Mucosa of descending colon (tissue), 3 donors: Measurements from ENCODE around the gene KLK3. TPM values are rescaled to one million over a fixed set of nuclear protein-coding genes. Genes with fewer than 3 reads are reported as not detected.

Experiments used
- ATAC-seq: fragments of 200-7000 bp; cut with Tn5 transposase; one replicate; pipeline ENCODE4 v1.9.1; 2020; ENCODE audit warnings: mild to moderate bottlenecking, moderate library complexity
- DNase-seq, 3 donors: peaks; one replicate each; pipeline ENCODE4 v3.0.0-alpha.2; 2020
- H3K36me3 ChIP-seq: fragments of 200-600 bp; one replicate; pipeline ENCODE4 v1.8.0; 2021; ENCODE audit warnings: low read depth, mild to moderate bottlenecking
- H3K4me1 ChIP-seq: fragments of 200-600 bp; one replicate; pipeline ENCODE4 v1.8.0; 2021; ENCODE audit warnings: low read depth, mild to moderate bottlenecking
- H3K4me3 ChIP-seq: fragments of 200-600 bp; one replicate; pipeline ENCODE4 v1.8.0; 2021; ENCODE audit warnings: mild to moderate bottlenecking
- H3K9me3 ChIP-seq: fragments of 200-600 bp; one replicate; pipeline ENCODE4 v1.8.0; 2021; ENCODE audit warnings: mild to moderate bottlenecking
- intact Hi-C, 2 donors: fragments of 100-400 bp; cut with DNase I in 1 of 2; cut with micrococcal nuclease in 1 of 2; formaldehyde crosslinking; loops; one replicate each; pipeline versions ENCODE4 v1.11.0 to v1.11.1; 2022; cut with DNase I, micrococcal nuclease
- total RNA-seq, 3 donors: library from RNA; stranded (reverse); fragmentation: NEBNext Ultra II Directional in 2 of 3; extraction: Animal tissue kit (Norgen Biotek cat#: 25700) in 2 of 3; gene quantifications; one replicate each; pipeline versions ENCODE4 v1.2.1 to v1.2.4, GENCODE V29; 2021 to 2023
- TF ChIP-seq, protein P1 (sequence below): fragments of 200-600 bp; IDR thresholded peaks from one replicate; pipeline ENCODE4 v1.8.0; 2022; ENCODE audit warnings: antibody characterized with exemption, mild to moderate bottlenecking
- donor health status: DM: no; HTN: no; CAD: no; lungs with moderate emphysema.
- donor health status: DM: no; HTN: no; CAD: no.
- donor health status: DM: no; HTN: yes; CAD: no.

KLK3 gene
- total RNA-seq, 3 donors from 2014 or later: 3.7 to 9.0 (median 4.8) TPM

DNA sequence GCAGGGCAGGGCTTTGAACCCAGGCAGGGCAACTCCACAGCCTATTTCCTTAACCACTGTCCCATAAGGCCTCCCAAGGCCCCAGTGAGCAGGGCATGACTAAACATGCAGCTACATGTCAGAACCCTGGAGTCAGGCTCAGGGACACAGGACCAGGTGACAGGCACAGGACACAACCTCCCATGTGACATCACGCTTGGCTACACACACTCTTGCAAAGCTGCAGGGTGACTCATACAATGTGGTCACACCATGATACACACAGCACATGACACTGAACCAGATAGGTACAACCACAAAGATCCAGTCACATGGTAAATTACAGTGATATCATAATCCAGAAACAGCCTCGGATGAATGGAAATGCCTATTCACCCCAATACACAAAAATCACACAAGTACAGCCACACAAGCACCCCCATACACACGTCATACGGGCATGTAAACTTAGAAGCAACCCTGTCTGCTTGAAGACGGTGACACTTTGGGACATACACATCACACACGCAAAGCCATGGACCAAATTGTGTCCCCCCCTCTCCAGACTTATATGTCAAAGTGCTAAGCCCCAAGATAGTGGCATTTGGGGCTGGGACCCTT lies 42.0 kb downstream of the KLK3 start:
- intact Hi-C loops: no loop called here
- H3K36me3 ChIP-seq: no peaks in the 10 kb centered on the region
- ATAC-seq (peak; percentile 82), DNase-seq (no peak)
- H3K4me3 ChIP-seq: no peak overlapping the region
- TF ChIP-seq, protein P1, sequence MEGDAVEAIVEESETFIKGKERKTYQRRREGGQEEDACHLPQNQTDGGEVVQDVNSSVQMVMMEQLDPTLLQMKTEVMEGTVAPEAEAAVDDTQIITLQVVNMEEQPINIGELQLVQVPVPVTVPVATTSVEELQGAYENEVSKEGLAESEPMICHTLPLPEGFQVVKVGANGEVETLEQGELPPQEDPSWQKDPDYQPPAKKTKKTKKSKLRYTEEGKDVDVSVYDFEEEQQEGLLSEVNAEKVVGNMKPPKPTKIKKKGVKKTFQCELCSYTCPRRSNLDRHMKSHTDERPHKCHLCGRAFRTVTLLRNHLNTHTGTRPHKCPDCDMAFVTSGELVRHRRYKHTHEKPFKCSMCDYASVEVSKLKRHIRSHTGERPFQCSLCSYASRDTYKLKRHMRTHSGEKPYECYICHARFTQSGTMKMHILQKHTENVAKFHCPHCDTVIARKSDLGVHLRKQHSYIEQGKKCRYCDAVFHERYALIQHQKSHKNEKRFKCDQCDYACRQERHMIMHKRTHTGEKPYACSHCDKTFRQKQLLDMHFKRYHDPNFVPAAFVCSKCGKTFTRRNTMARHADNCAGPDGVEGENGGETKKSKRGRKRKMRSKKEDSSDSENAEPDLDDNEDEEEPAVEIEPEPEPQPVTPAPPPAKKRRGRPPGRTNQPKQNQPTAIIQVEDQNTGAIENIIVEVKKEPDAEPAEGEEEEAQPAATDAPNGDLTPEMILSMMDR: no peak
- H3K9me3 ChIP-seq: no peaks in the 10 kb centered on the region
- no peaks in the 10 kb centered on the region for H3K4me1 ChIP-seq

GRCh38 chr19:50897191-50897607 lies 42.5 kb downstream of the KLK3 start:
- intact Hi-C loops: no loop called here
- H3K36me3 ChIP-seq: no peaks in the 10 kb centered on the region
- no peak overlapping the region for H3K4me3 ChIP-seq
- DNase-seq (no peak), ATAC-seq (no peak)
- H3K9me3 ChIP-seq: no peaks in the 10 kb centered on the region
- no peaks in the 10 kb centered on the region for H3K4me1 ChIP-seq
- TF ChIP-seq, protein P1: no peak

DNA sequence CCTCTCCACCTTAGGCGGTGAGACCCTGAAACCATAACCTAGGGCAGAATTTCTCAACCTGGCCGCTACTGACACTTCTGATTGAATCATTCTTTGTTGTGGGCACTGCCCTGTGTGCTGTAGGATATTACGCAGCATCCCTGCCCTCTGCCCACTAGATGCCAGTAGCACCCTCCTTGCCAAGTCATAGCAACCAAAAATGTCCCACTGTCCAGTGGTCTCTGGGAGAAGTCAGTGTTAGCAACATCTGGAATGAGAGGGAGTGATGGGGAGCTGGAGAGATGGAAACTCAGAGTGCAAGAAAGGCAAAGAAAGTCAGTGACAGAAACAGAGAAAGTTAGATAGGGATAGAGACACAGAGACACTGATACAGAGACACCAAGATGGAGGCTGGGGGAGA lies 42.9 kb downstream of the KLK3 start:
- no peaks in the 10 kb centered on the region for H3K9me3 ChIP-seq
- no peaks in the 10 kb centered on the region for H3K36me3 ChIP-seq
- intact Hi-C loops: no loop called here
- ATAC-seq (no peak), DNase-seq (no peak)
- TF ChIP-seq, protein P1: no peak
- H3K4me1 ChIP-seq: no peaks in the 10 kb centered on the region
- no peak overlapping the region for H3K4me3 ChIP-seq

DNA sequence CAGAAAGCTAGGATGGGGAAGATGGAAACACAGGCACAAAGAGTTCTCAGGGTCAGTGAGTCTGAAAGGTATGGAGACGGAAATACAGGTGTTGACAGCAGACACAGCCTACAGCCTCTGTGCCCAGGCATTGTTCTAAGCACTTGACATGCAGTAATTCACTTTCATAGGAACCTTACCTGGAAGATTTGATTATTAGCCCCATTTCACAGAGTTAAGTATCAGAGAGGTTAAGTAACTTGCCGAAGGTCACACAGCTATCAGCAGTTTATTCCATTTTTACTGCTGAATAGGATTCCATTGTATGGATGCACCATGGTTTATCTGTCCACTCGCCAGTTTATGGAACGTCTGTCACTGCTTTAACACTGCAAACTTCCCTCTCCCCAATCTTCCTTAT lies 43.3 kb downstream of the KLK3 start:
- Histone ChIP-seq H3K4me1 (no peaks in the 10 kb centered on the region), H3K9me3 (no peaks in the 10 kb centered on the region), H3K4me3 (no peak overlapping the region), H3K36me3 (no peaks in the 10 kb centered on the region)
- TF ChIP-seq, protein P1: no peak
- intact Hi-C loops: no loop called here
- no peak for ATAC-seq
- no peak for DNase-seq

DNA sequence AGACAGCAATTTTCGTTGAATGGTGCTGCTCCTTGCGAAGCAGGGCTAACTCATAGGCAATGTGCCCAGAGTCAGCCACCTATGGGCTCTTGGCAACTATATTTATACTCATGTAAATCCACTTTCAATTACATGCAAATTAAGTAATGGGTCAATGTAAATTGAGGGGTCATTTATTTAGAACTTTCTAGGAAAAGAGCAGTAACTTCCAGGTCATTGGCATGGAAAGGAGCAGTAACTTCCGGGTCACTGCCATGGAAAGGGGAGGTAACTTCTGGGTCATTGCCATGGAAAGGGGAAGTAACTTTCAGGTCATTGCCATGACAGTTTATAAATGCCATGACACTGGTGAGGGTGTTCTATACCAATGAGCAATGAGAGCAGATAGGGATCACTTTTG lies 44.9 kb downstream of the KLK3 start:
- intact Hi-C loops: no loop called here
- Histone ChIP-seq H3K36me3 (no peaks in the 10 kb centered on the region), H3K4me1 (no peaks in the 10 kb centered on the region), H3K9me3 (no peaks in the 10 kb centered on the region), H3K4me3 (no peak overlapping the region)
- no peak for DNase-seq
- no peak for ATAC-seq
- TF ChIP-seq, protein P1: no peak

DNA sequence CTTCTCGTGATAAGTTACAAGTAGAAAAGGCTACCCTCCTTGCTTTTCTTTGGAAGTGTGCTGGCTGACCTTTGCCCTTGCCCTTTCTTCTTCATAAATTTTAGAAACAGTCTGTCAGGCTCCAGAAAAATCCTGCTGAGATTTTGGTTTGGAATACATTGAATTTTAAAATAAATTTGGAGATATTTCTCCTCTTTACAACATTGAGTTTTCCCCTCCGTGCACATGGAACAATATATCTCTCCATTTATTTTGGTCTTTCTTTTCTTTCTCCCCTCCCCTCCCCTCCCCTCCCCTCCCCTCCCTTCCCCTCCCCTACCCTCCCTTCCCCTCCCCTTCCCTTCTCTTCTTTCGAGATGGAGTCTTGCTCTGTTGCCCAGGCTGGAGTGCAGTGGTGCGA lies 47.9 kb downstream of the KLK3 start:
- ATAC-seq (no peak), DNase-seq (no peak)
- Histone ChIP-seq H3K9me3 (no peaks in the 10 kb centered on the region), H3K4me1 (no peaks in the 10 kb centered on the region), H3K36me3 (no peaks in the 10 kb centered on the region), H3K4me3 (no peak overlapping the region)
- intact Hi-C loops: no loop called here
- TF ChIP-seq, protein P1: no peak
